HEK293T (cell line): Measurements from ENCODE around the gene GARIN5A.

ENCODE experiments used
- BHLHE40 ChIP-seq: fragments of 450-650 bp; IDR thresholded peaks from 2 replicates; pipeline ENCODE4 v1.6.1; 2016; ENCODE audit warnings: mild to moderate bottlenecking, moderate library complexity, borderline replicate concordance
- ELF4 ChIP-seq: fragments of 450-650 bp; IDR thresholded peaks from 2 replicates; pipeline ENCODE4 v1.6.1; 2017; ENCODE audit warnings: antibody characterized with exemption
- HDGF ChIP-seq: fragments of 450-650 bp; IDR thresholded peaks from 2 replicates; pipeline ENCODE4 v1.6.1; 2017; ENCODE audit warnings: antibody characterized with exemption, borderline replicate concordance
- SP1 ChIP-seq: fragments of 450-650 bp; IDR thresholded peaks from 2 replicates; pipeline ENCODE4 v1.6.1; 2017

- TF ChIP-seq ELF4 = no peak
- no peak for TF ChIP-seq SP1
- no peak for TF ChIP-seq BHLHE40
- TF ChIP-seq HDGF = no peak
Measured at GRCh38 chr19:50500753-50501151, 24.1 kb upstream of the GARIN5A start.
